D721Med (cell line): ENCODE results near the gene STARD3.
"Not testable (repeated sequence)": the region's sequence is repeated elsewhere in the genome, so short reads cannot be mapped to it uniquely, and the experiment has no call there.

Experiments used
- DNase-seq: peaks from one replicate; pipeline ENCODE4 v3.0.0; 2011; ENCODE audit warnings: low spot score; ENCODE audit not compliant: insufficient read length
- FAIRE-seq: peaks from 2 replicates; lab custom pipeline; 2011; peaks lifted over from hg19 to GRCh38; lab: Jason Lieb, UNC
- TF ChIP-seq, protein P1 (sequence below): IDR thresholded peaks from 2 replicates; pipeline ENCODE4 v1.5.1; 2012; ENCODE audit warnings: mild to moderate bottlenecking, control low read depth; ENCODE audit not compliant: insufficient read depth; ENCODE audit errors: missing control alignments

Gene STARD3

DNA sequence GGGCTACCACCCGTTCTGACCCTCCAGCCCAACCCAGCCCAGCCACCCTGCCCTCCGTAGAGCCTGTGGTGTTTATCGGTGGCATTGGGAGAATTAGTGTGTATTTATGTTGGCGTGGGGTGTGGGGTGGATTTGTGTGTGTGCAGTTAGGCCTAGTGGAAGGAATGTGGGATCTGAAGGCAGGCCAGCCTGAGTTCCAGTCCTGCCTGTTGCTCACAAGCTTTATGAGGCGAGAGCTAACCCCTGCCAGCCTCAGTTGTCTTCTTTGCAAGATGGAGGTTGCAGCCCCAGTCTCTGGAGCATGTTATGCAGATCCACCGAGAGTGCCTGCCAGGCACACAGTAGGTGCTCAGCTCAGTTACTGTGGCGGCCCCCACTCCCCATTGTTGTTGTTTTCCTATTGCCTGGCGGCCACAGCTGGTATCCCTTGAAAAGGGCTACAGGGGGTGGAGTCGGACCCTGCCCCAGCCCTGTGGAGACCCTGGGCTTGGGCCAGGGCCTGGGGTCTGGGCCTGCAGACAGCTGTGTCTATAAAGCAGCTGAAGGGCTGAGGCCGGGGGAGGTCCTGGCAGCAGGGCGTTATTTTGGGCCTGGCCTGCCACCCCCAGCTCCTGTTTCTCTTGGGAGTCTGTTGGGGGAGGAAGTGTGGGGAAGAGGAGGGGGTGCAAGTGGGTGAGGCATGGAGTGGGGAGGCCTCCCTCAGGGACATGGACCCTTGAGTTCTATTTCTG is 68.0 kb downstream of the STARD3 start:
- FAIRE-seq (no peak), DNase-seq (no peak)
- TF ChIP-seq, protein P1, sequence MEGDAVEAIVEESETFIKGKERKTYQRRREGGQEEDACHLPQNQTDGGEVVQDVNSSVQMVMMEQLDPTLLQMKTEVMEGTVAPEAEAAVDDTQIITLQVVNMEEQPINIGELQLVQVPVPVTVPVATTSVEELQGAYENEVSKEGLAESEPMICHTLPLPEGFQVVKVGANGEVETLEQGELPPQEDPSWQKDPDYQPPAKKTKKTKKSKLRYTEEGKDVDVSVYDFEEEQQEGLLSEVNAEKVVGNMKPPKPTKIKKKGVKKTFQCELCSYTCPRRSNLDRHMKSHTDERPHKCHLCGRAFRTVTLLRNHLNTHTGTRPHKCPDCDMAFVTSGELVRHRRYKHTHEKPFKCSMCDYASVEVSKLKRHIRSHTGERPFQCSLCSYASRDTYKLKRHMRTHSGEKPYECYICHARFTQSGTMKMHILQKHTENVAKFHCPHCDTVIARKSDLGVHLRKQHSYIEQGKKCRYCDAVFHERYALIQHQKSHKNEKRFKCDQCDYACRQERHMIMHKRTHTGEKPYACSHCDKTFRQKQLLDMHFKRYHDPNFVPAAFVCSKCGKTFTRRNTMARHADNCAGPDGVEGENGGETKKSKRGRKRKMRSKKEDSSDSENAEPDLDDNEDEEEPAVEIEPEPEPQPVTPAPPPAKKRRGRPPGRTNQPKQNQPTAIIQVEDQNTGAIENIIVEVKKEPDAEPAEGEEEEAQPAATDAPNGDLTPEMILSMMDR = no peak

DNA sequence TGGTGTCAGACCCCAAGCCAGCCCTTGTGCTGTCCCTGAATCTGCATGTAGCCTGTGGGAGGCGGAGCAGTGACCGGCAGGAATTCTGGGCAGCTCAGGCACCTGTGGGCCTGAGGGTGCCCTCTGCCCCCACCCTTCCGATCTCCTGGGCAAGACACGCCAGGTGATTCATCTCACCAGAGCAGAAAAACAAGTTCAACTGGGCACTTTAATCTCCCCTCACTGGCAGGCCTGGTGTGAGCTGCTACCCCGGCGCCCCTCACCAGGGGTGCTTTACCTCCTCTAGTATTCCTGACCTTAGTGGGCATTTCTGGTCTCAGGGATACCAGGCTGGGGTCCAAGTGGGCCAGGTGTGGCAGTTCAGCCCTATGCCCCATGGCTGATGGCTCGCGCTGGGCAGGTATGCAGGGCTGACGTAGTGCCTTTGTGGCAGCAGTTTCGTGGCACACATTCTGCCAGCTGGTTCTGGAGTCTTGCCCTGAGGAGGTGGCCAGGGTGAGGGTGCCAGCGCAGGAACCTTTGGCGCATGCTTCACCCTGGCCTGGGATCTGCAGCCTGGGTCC is 68.9 kb downstream of the STARD3 start:
- DNase-seq (no peak), FAIRE-seq (no peak)
- TF ChIP-seq, protein P1 = no peak

DNA sequence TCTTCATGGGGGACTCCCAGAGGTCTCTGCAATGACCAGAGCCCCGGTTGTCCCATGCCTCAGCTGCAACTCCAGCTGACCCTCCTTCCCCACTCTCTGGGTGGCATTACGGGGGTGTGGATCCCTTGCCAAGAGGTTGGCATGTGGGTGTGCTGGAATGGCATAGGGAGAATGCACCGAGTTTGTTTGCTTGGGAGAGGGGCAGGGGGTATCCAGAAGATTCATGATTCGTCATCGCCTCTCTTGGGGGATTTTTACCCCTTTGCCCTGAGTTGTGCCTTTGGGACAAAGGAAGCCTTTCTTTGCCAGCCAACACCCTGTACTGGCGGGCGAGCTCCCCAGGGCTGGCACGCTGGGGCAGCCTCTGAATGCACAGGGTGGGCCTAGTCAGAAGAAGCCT is 69.4 kb downstream of the STARD3 start:
- TF ChIP-seq, protein P1 = no peak
- FAIRE-seq (no peak), DNase-seq (no peak)

DNA sequence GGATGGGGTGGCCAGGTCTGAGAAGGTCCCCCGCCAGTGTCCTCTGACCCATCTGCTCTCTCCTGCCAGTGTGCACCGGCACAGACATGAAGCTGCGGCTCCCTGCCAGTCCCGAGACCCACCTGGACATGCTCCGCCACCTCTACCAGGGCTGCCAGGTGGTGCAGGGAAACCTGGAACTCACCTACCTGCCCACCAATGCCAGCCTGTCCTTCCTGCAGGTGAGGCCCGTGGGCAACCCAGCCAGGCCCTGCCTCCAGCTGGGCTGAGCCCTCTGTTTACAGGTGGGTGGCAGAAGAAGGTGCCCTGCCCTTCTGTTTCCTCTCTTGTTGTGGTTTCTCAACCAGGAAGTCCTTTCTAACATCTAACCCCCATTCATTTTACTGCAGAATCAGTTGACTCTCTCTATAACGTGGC is 70.0 kb downstream of the STARD3 start:
- DNase-seq = no peak
- TF ChIP-seq, protein P1 = no peak
- no peak for FAIRE-seq

DNA sequence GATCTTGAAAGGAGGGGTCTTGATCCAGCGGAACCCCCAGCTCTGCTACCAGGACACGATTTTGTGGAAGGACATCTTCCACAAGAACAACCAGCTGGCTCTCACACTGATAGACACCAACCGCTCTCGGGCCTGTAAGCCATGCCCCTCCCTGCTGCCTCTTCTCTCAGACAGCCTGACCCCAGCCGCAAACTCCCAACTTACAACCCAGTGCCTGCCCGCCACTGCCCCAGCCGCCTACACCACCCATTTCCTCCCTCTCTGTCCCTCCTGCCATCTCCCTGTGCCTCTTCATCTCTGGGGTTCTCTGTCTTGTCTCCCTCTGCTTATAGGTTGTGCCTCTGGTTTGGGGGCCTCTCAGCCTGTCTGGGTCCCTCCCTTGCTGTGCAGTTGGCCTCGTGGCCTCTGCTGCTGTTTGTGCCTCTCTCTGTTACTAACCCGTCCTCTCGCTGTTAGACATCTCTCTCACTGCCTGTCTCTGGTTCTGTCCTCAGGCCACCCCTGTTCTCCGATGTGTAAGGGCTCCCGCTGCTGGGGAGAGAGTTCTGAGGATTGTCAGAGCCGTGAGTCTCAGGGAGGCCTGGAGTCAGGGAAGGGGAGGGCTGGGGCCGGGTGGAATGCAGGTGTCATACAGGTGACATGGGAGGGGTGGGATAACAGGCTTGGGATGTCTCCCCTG is 72.5 kb downstream of the STARD3 start:
- DNase-seq (no peak), FAIRE-seq (no peak)
- TF ChIP-seq, protein P1 = no peak

DNA sequence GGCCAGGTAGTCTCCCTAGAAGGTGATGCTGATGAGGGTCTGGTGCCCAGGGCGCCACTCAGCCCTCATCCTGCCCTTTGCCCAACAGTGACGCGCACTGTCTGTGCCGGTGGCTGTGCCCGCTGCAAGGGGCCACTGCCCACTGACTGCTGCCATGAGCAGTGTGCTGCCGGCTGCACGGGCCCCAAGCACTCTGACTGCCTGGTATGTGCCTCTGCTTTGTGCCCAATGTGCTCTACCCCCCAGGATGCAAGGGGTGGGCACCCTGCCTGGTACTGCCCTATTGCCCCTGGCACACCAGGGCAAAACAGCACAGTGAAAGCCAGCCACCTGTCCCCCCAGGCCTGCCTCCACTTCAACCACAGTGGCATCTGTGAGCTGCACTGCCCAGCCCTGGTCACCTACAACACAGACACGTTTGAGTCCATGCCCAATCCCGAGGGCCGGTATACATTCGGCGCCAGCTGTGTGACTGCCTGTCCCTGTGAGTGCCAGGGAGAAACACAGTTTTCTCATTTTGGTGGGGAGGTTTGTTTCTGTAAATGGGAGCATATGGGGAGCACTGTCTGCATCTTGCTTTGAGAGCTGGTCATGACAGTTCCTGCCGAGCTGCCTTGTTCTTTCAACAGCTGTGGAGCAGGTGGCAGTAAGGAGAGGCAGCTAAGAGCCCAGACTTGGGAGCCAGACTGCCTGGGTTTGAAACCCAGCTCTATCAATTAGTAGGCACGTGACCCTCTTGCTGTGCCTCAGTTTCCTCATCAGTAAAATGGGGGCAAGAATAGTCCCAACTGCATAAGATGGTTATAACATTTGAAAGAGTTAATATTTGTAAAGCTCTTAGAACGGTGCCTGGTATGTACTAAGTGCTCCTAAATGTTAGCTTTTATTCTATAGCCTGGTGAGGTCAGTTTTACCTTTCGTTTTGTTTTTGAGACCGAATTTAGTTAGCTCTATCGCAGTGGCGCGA is 73.3 kb downstream of the STARD3 start:
- FAIRE-seq = no peak
- TF ChIP-seq, protein P1 = no peak
- DNase-seq = no peak

DNA sequence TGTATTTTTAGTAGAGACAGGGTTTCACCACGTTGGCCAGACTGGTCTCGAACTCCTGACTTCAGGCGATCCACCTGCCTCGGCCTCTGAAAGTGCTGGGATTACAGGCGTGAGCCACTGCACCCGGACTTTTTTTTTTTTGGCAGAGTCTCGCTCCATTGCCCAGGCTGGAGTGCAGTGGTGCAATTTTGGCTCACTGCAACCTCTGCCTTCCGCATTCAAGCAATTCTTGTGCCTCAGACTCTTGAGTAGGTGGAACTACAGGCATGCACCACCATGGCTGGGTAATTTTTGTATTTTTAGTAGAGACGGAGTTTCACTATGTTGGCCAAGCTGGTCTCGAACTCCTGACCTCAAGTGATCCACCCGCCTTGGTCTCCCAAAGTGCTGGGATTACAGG is 74.1 kb downstream of the STARD3 start:
- not testable (repeated sequence) for DNase-seq, FAIRE-seq
